GM23338 (cell line): ENCODE data around the gene SEC11C. TPM values are rescaled to one million over a fixed set of nuclear protein-coding genes. Genes with fewer than 3 reads are reported as not detected.

ENCODE experiments used
- ATAC-seq: fragments of 200-7000 bp; cut with Tn5 transposase; 3 replicates; pipeline ENCODE4 v1.9.1; 2020
- DNase-seq: peaks from one replicate; pipeline ENCODE4 v3.0.0-alpha.2; 2015; ENCODE audit warnings: low spot score
- H2AFZ ChIP-seq: fragments of 200-600 bp; sonication (generic); 2 replicates; pipeline ENCODE4 v1.8.0; 2016; ENCODE audit warnings: antibody characterized with exemption, mild to moderate bottlenecking, moderate library complexity
- H3F3A ChIP-seq: fragments of 200-600 bp; sonication (generic); replicated peaks from 2 replicates; pipeline ENCODE4 v1.8.0; 2017; ENCODE audit warnings: antibody characterized with exemption, mixed run types, low read depth
- H3K27ac ChIP-seq: fragments of 200-600 bp; sonication (generic); 2 replicates; pipeline ENCODE4 v1.6.1; 2016; ENCODE audit warnings: low read depth
- H3K27me3 ChIP-seq: fragments of 200-600 bp; sonication (generic); 2 replicates; pipeline ENCODE4 v1.8.0; 2016; ENCODE audit warnings: mild to moderate bottlenecking, mixed run types, moderate library complexity; ENCODE audit not compliant: insufficient read depth
- H3K36me3 ChIP-seq: fragments of 200-600 bp; sonication (generic); 2 replicates; pipeline ENCODE4 v1.8.0; 2016; ENCODE audit warnings: mild to moderate bottlenecking; ENCODE audit not compliant: insufficient read depth
- H3K4me1 ChIP-seq: fragments of 200-600 bp; sonication (generic); 2 replicates; pipeline ENCODE4 v1.8.0; 2016; ENCODE audit warnings: mild to moderate bottlenecking, moderate library complexity; ENCODE audit not compliant: insufficient read depth
- H3K4me2 ChIP-seq: fragments of 200-600 bp; sonication (generic); 2 replicates; pipeline ENCODE4 v1.7.1; 2017; ENCODE audit warnings: mixed run types
- H3K4me3 ChIP-seq: fragments of 200-600 bp; sonication (generic); 2 replicates; pipeline ENCODE4 v1.6.1; 2016; ENCODE audit warnings: mixed run types
- H3K79me2 ChIP-seq: fragments of 200-600 bp; sonication (generic); replicated peaks from 2 replicates; pipeline ENCODE4 v1.8.0; 2017; ENCODE audit warnings: mild to moderate bottlenecking; ENCODE audit not compliant: insufficient read depth
- H3K9me2 ChIP-seq: fragments of 200-600 bp; sonication (generic); 2 replicates; pipeline ENCODE4 v1.8.0; 2017; ENCODE audit not compliant: insufficient read depth
- H4K20me1 ChIP-seq: fragments of 200-600 bp; sonication (generic); replicated peaks from 2 replicates; pipeline ENCODE4 v1.8.0; 2017; ENCODE audit warnings: mild to moderate bottlenecking; ENCODE audit not compliant: insufficient read depth
- H3K27ac Mint-ChIP-seq: 2 replicates; pipeline ENCODE4 v1.8.0; 2020; ENCODE audit warnings: inconsistent platforms, mild to moderate bottlenecking, moderate library complexity, mixed read lengths
- H3K27me3 Mint-ChIP-seq: 3 replicates; pipeline ENCODE4 v1.8.0; 2022; ENCODE audit warnings: low read depth, mild to moderate bottlenecking, moderate library complexity, mixed read lengths, inconsistent platforms; ENCODE audit not compliant: insufficient read depth, poor library complexity
- H3K36me3 Mint-ChIP-seq: 3 replicates; pipeline ENCODE4 v1.8.0; 2021; ENCODE audit warnings: low read depth, mild to moderate bottlenecking, inconsistent platforms, moderate library complexity, mixed read lengths
- H3K4me1 Mint-ChIP-seq: 3 replicates; pipeline ENCODE4 v1.8.0; 2020; ENCODE audit warnings: mild to moderate bottlenecking, inconsistent platforms, mixed read lengths
- H3K4me3 Mint-ChIP-seq: 3 replicates; pipeline ENCODE4 v1.8.0; 2021; ENCODE audit warnings: moderate library complexity, mild to moderate bottlenecking, inconsistent platforms, mixed read lengths
- H3K9me3 Mint-ChIP-seq: 3 replicates; pipeline ENCODE4 v1.8.0; 2020; ENCODE audit warnings: moderate library complexity, mild to moderate bottlenecking, inconsistent platforms, mixed read lengths
- CREB1 ChIP-seq: fragments of 250-450 bp; sonication (Bioruptor Pico); IDR thresholded peaks from 2 replicates; pipeline ENCODE4 v1.5.0; 2020; ENCODE audit warnings: low read depth, mild to moderate bottlenecking, moderate library complexity
- JUNB ChIP-seq: IDR thresholded peaks from one replicate; pipeline ENCODE4 v1.6.1; 2016; ENCODE audit warnings: antibody characterized with exemption; ENCODE audit not compliant: unreplicated experiment
- NANOG ChIP-seq: IDR thresholded peaks from 2 replicates; pipeline ENCODE4 v1.6.1; 2016; ENCODE audit warnings: antibody characterized with exemption, borderline replicate concordance
- POLR2AphosphoS5 ChIP-seq: IDR thresholded peaks from 2 replicates; pipeline ENCODE4 v1.6.1; 2016; ENCODE audit warnings: antibody characterized with exemption, low read depth
- STAT1 ChIP-seq: IDR thresholded peaks from one replicate; pipeline ENCODE4 v1.6.1; 2016; ENCODE audit warnings: antibody characterized with exemption; ENCODE audit not compliant: unreplicated experiment
- ZNF114 ChIP-seq: fragments of 250-450 bp; sonication (Bioruptor Pico); IDR thresholded peaks from 2 replicates; pipeline ENCODE4 v1.5.0; 2020; ENCODE audit warnings: mild to moderate bottlenecking, moderate library complexity
- ZNF331 ChIP-seq: fragments of 250-450 bp; sonication (Bioruptor Pico); IDR thresholded peaks from 2 replicates; pipeline ENCODE4 v1.5.0; 2020; ENCODE audit warnings: low read depth, mild to moderate bottlenecking, moderate library complexity
- polyA plus RNA-seq: library from polyadenylated mRNA; unstranded; fragments of >200 nt; fragmentation: Nextera tagmentation; extraction: Ambion mirVana; gene quantifications from 2 replicates; pipeline ENCODE4 v1.2.1, GENCODE V29; 2016
- total RNA-seq: library from RNA; depleted of rRNA; stranded (reverse); fragments of >200 nt; shearing (Covaris generic); gene quantifications from 2 replicates; pipeline ENCODE4 v1.2.3, GENCODE V29; 2014
- TF ChIP-seq, protein P1 (sequence below): IDR thresholded peaks from 2 replicates; pipeline ENCODE4 v1.6.1; 2016; ENCODE audit warnings: antibody characterized with exemption
- TF ChIP-seq, protein P2 (sequence below): fragments of 250-450 bp; sonication (Bioruptor Pico); IDR thresholded peaks from 2 replicates; pipeline ENCODE4 v1.5.0; 2020; ENCODE audit warnings: mild to moderate bottlenecking, moderate library complexity
- TF ChIP-seq, protein P3 (sequence below): IDR thresholded peaks from one replicate; pipeline ENCODE4 v1.6.1; 2018; ENCODE audit warnings: antibody characterized with exemption; ENCODE audit not compliant: unreplicated experiment

SEC11C gene
- total and polyA plus RNA-seq, 2 experiments from 2014 or later = 31.7 to 169 TPM

DNA sequence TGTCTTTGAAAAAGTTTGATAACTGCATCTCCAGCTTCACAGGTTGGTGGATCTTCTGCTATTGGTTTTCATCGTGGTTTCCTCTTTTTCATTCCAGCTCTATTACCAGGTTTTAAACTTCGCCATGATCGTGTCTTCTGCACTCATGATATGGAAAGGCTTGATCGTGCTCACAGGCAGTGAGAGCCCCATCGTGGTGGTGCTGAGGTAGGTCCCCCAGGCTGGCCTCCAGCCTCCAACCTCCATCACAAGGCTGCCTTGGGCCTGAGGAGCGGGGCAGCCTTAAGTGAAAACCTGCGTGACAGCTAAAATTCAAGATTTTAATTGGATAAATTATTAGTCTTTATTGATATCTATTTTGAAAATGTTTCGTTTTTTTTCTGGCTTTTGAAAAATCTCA lies 9.7 kb downstream of the SEC11C start:
- no peaks in the 10 kb centered on the region; the same call in 1 of the 2 replicates for H3K36me3 ChIP-seq
- H3K27me3 ChIP-seq = no peaks in the 10 kb centered on the region
- H3K9me3 Mint-ChIP-seq = no peaks in the 10 kb centered on the region
- H3K36me3 Mint-ChIP-seq = peaks cover 4% of the 10 kb centered on the region; the same call in 1 of the 3 replicates
- peaks cover 5% of the 10 kb centered on the region for H3K27me3 Mint-ChIP-seq
- DNase-seq (no peak), ATAC-seq (no peak)
- H3K27ac Mint-ChIP-seq = no peak overlapping the region
- H3K4me1 ChIP-seq = no peaks in the 10 kb centered on the region; the same call in 1 of the 2 replicates
- no peak overlapping the region for H3K4me3 Mint-ChIP-seq
- no peaks in the 10 kb centered on the region for H3F3A ChIP-seq
- H3K4me3 ChIP-seq = no peak overlapping the region
- no peaks in the 10 kb centered on the region for H3K9me2 ChIP-seq
- H2AFZ ChIP-seq = no peak overlapping the region
- TF ChIP-seq, protein P1, sequence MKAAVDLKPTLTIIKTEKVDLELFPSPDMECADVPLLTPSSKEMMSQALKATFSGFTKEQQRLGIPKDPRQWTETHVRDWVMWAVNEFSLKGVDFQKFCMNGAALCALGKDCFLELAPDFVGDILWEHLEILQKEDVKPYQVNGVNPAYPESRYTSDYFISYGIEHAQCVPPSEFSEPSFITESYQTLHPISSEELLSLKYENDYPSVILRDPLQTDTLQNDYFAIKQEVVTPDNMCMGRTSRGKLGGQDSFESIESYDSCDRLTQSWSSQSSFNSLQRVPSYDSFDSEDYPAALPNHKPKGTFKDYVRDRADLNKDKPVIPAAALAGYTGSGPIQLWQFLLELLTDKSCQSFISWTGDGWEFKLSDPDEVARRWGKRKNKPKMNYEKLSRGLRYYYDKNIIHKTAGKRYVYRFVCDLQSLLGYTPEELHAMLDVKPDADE = no peak
- TF ChIP-seq, protein P2, sequence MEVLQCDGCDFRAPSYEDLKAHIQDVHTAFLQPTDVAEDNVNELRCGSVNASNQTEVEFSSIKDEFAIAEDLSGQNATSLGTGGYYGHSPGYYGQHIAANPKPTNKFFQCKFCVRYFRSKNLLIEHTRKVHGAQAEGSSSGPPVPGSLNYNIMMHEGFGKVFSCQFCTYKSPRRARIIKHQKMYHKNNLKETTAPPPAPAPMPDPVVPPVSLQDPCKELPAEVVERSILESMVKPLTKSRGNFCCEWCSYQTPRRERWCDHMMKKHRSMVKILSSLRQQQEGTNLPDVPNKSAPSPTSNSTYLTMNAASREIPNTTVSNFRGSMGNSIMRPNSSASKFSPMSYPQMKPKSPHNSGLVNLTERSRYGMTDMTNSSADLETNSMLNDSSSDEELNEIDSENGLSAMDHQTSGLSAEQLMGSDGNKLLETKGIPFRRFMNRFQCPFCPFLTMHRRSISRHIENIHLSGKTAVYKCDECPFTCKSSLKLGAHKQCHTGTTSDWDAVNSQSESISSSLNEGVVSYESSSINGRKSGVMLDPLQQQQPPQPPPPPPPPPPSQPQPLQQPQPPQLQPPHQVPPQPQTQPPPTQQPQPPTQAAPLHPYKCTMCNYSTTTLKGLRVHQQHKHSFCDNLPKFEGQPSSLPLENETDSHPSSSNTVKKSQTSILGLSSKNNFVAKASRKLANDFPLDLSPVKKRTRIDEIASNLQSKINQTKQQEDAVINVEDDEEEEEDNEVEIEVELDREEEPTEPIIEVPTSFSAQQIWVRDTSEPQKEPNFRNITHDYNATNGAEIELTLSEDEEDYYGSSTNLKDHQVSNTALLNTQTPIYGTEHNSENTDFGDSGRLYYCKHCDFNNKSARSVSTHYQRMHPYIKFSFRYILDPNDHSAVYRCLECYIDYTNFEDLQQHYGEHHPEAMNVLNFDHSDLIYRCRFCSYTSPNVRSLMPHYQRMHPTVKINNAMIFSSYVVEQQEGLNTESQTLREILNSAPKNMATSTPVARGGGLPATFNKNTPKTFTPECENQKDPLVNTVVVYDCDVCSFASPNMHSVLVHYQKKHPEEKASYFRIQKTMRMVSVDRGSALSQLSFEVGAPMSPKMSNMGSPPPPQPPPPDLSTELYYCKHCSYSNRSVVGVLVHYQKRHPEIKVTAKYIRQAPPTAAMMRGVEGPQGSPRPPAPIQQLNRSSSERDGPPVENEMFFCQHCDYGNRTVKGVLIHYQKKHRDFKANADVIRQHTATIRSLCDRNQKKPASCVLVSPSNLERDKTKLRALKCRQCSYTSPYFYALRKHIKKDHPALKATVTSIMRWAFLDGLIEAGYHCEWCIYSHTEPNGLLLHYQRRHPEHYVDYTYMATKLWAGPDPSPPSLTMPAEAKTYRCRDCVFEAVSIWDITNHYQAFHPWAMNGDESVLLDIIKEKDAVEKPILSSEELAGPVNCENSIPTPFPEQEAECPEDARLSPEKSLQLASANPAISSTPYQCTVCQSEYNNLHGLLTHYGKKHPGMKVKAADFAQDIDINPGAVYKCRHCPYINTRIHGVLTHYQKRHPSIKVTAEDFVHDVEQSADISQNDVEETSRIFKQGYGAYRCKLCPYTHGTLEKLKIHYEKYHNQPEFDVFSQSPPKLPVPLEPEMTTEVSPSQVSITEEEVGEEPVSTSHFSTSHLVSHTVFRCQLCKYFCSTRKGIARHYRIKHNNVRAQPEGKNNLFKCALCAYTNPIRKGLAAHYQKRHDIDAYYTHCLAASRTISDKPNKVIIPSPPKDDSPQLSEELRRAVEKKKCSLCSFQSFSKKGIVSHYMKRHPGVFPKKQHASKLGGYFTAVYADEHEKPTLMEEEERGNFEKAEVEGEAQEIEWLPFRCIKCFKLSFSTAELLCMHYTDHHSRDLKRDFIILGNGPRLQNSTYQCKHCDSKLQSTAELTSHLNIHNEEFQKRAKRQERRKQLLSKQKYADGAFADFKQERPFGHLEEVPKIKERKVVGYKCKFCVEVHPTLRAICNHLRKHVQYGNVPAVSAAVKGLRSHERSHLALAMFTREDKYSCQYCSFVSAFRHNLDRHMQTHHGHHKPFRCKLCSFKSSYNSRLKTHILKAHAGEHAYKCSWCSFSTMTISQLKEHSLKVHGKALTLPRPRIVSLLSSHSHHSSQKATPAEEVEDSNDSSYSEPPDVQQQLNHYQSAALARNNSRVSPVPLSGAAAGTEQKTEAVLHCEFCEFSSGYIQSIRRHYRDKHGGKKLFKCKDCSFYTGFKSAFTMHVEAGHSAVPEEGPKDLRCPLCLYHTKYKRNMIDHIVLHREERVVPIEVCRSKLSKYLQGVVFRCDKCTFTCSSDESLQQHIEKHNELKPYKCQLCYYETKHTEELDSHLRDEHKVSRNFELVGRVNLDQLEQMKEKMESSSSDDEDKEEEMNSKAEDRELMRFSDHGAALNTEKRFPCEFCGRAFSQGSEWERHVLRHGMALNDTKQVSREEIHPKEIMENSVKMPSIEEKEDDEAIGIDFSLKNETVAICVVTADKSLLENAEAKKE (CRISPR knock-in tag) = no peak
- TF ChIP-seq POLR2AphosphoS5 = no peak
- no peak for TF ChIP-seq STAT1
- TF ChIP-seq, protein P3, sequence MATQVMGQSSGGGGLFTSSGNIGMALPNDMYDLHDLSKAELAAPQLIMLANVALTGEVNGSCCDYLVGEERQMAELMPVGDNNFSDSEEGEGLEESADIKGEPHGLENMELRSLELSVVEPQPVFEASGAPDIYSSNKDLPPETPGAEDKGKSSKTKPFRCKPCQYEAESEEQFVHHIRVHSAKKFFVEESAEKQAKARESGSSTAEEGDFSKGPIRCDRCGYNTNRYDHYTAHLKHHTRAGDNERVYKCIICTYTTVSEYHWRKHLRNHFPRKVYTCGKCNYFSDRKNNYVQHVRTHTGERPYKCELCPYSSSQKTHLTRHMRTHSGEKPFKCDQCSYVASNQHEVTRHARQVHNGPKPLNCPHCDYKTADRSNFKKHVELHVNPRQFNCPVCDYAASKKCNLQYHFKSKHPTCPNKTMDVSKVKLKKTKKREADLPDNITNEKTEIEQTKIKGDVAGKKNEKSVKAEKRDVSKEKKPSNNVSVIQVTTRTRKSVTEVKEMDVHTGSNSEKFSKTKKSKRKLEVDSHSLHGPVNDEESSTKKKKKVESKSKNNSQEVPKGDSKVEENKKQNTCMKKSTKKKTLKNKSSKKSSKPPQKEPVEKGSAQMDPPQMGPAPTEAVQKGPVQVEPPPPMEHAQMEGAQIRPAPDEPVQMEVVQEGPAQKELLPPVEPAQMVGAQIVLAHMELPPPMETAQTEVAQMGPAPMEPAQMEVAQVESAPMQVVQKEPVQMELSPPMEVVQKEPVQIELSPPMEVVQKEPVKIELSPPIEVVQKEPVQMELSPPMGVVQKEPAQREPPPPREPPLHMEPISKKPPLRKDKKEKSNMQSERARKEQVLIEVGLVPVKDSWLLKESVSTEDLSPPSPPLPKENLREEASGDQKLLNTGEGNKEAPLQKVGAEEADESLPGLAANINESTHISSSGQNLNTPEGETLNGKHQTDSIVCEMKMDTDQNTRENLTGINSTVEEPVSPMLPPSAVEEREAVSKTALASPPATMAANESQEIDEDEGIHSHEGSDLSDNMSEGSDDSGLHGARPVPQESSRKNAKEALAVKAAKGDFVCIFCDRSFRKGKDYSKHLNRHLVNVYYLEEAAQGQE = no peak
- no peak for TF ChIP-seq ZNF114
- no peak for TF ChIP-seq ZNF331 (CRISPR knock-in tag)
- no peak for TF ChIP-seq NANOG
- TF ChIP-seq JUNB = no peak
- no peak for TF ChIP-seq CREB1
- H3K4me1 Mint-ChIP-seq = peaks cover 2% of the 10 kb centered on the region
- no peak overlapping the region for H3K4me2 ChIP-seq
- no peaks in the 10 kb centered on the region; the same call in 1 of the 2 replicates for H4K20me1 ChIP-seq
- H3K79me2 ChIP-seq = peaks cover 16% of the 10 kb centered on the region
- no peak overlapping the region for H3K27ac ChIP-seq
